OCI-M2 (cell line): ENCODE data around the gene GPAT3.
"Not testable (repeated sequence)": the region's sequence is repeated elsewhere in the genome, so short reads cannot be mapped to it uniquely, and the experiment has no call there.

Experiments used
- DNase-seq: peaks from one replicate; lab custom pipeline; 2025; ENCODE audit not compliant: unreplicated experiment; lab: John Stamatoyannopoulos, UW

GPAT3 gene

GRCh38 chr4:83591730-83592129, 55.8 kb downstream of the GPAT3 start:
- no peak for DNase-seq

- DNase-seq, result no peak
These were observed 63.3 kb downstream of the GPAT3 start for GRCh38 chr4:83599183-83599582.

GRCh38 chr4:83603129-83603528, 67.2 kb downstream of the GPAT3 start:
- DNase-seq, result no peak

- DNase-seq, result no peak
These were observed 68.4 kb downstream of the GPAT3 start for GRCh38 chr4:83604321-83604720.

GRCh38 chr4:83605210-83605609, 69.3 kb downstream of the GPAT3 start:
- DNase-seq, result no peak

- DNase-seq, result no peak
These were observed 69.8 kb downstream of the GPAT3 start for GRCh38 chr4:83605744-83606172.

- no peak for DNase-seq
These were observed 70.6 kb downstream of the GPAT3 start for GRCh38 chr4:83606460-83606859.

- no peak for DNase-seq
These were observed 71.0 kb downstream of the GPAT3 start for GRCh38 chr4:83606898-83607297.

GRCh38 chr4:83609365-83609764, 73.5 kb downstream of the GPAT3 start:
- no peak for DNase-seq

- DNase-seq, result no peak
These were observed 74.8 kb downstream of the GPAT3 start for GRCh38 chr4:83610729-83611128.

- no peak for DNase-seq
These were observed 77.1 kb downstream of the GPAT3 start for GRCh38 chr4:83613023-83613422.

GRCh38 chr4:83613994-83614393, 78.1 kb downstream of the GPAT3 start:
- DNase-seq, result no peak

GRCh38 chr4:83616252-83616651, 80.3 kb downstream of the GPAT3 start:
- DNase-seq, result no peak

GRCh38 chr4:83617371-83618035, 81.6 kb downstream of the GPAT3 start:
- DNase-seq, result no peak

- no peak for DNase-seq
These were observed 82.5 kb downstream of the GPAT3 start for GRCh38 chr4:83618431-83618830.

- no peak for DNase-seq
These were observed 83.2 kb downstream of the GPAT3 start for GRCh38 chr4:83618991-83619645.

- not testable (repeated sequence) for DNase-seq
These were observed 86.2 kb downstream of the GPAT3 start for GRCh38 chr4:83622127-83622526.

- DNase-seq, result no peak
These were observed 89.9 kb downstream of the GPAT3 start for GRCh38 chr4:83625821-83626220.

GRCh38 chr4:83626245-83626836, 90.4 kb downstream of the GPAT3 start:
- no peak for DNase-seq

GRCh38 chr4:83629945-83630721, 94.2 kb downstream of the GPAT3 start:
- peak; percentile 60 for DNase-seq

- DNase-seq, result no peak
These were observed 95.2 kb downstream of the GPAT3 start for GRCh38 chr4:83631066-83631465.

GRCh38 chr4:83636930-83637329, 101.0 kb downstream of the GPAT3 start:
- no peak for DNase-seq
